GM19468 (cell line): ENCODE data around the gene KCNC3.

Experiments
- ATAC-seq: cut with Tn5 transposase; IDR thresholded peaks from one replicate; pipeline ENCODE4 v1.9.1; 2021; ENCODE audit warnings: mild to moderate bottlenecking, moderate library complexity, moderate number of reproducible peaks; ENCODE audit not compliant: unreplicated experiment; ENCODE audit errors: extremely low read depth

KCNC3 gene

DNA sequence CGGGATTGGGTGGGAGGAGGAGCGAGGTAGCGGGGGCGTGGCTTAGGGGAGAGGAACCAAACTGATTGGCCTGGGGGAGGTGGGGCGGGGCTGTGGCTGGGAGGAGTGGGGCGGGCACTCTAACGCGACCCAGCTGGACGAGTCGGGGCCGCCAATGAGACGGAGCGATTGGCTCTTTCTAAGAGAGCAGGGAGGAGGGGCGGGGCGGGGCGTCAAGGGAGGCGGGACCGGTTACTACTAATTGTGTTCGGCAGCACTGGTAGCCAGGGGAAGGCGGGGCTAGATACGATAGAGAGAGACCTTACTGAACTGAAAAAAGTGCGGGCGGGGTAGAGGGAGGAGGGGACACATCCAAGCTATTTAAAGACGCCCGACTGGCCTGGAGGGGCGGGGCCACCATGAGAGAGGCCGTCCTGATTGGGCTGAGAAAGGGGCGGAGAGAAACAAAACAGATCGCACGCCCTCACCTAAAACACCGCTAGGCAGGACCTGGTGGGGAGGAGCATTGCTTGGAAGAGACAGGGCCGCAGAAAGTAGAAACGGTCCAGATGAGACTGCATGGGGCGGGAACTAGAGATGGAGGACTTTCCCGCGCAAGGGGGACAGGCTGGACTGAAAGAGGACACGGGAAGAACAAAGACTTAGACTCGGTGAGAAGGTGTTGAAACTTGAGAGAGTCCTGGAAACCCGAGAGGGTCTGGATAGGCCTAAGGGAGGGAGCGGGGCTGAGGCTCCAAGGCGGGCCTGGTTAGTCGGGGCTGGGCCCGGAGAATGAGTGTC lies at the start of gene KCNC3:
KCNC3 (minus strand) TSS at position 232 of the 780 bp plus-strand sequence. CDS start 295 bp downstream, outside the sequence.
- no peak for ATAC-seq

DNA sequence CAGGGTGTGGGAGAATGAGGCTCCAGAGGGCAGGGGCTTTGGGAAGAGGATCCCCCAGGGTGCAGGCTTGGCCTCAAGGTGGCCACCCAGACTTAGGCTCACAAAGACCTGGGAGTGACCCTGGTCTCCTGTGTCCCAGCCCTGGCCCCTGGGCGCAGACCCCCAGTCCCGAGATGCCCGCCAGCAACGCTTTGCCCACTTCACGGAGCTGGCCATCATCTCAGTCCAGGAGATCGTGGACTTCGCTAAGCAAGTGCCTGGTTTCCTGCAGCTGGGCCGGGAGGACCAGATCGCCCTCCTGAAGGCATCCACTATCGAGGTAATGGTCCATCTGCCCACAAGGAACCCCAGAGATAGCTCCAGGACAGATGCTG lies 49.7 kb upstream of the KCNC3 start:
- no peak for ATAC-seq

DNA sequence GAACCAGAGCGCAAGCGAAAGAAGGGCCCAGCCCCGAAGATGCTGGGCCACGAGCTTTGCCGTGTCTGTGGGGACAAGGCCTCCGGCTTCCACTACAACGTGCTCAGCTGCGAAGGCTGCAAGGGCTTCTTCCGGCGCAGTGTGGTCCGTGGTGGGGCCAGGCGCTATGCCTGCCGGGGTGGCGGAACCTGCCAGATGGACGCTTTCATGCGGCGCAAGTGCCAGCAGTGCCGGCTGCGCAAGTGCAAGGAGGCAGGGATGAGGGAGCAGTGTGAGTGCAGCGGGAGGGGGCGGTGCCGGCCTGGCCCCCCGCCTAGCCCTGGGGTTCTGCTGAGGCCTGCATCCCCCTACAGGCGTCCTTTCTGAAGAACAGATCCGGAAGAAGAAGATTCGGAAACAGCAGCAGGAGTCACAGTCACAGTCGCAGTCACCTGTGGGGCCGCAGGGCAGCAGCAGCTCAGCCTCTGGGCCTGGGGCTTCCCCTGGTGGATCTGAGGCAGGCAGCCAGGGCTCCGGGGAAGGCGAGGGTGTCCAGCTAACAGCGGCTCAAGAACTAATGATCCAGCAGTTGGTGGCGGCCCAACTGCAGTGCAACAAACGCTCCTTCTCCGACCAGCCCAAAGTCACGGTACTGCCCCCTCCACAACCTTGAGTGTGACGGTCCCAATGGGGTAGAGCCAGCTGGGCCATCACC lies 49.1 kb upstream of the KCNC3 start:
- ATAC-seq: no peak

DNA sequence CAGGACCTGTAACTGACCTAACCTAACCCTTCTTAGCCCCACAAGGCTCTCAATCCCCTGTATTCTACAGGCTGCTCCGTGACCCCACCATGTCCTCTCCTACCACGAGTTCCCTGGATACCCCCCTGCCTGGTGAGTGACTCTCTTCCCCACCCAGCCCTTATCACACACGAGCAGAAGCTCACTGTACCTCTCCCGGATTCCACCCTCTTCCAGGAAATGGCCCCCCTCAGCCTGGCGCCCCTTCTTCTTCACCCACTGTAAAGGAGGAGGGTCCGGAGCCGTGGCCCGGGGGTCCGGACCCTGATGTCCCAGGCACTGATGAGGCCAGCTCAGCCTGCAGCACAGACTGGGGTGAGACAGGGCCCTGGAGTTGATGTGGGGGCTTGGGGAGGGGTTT lies 48.3 kb upstream of the KCNC3 start:
- no peak for ATAC-seq

GRCh38 chr19:50377051-50377461 lies 47.9 kb upstream of the KCNC3 start:
- ATAC-seq: no peak

GRCh38 chr19:50376166-50377050 lies 47.2 kb upstream of the KCNC3 start, which contains the start of gene NR1H2:
NR1H2 (plus strand) TSS chr19:50376457; CDS start chr19:50377606, 1,149 bp downstream.
- ATAC-seq: peak; percentile 73

DNA sequence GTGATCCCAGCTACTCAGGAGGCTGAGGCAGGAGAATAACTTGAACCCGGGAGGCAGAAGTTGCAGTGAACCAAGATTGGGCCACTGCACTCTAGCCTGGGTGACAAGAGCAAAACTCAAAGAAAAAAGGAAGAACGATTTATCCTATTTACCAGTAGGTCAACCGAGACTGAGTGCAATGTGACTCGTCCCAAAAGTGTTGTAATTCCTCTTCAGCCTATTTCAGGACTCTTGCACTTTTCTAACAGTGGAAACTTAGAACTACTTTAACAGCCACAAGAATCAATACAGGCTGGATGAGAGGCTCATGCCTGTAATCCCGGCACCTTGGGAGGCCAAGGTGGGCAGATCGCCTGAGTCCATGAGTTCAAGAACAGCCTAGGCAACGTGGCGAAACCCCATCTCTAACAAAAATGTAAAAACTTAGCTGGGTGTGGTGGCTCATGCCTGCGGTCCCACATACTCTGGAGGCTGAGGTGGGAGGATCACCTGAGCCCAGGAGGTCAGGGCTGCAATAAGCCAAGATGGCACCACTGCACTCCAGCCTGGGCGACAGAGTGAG lies 42.8 kb upstream of the KCNC3 start:
- no peak for ATAC-seq

DNA sequence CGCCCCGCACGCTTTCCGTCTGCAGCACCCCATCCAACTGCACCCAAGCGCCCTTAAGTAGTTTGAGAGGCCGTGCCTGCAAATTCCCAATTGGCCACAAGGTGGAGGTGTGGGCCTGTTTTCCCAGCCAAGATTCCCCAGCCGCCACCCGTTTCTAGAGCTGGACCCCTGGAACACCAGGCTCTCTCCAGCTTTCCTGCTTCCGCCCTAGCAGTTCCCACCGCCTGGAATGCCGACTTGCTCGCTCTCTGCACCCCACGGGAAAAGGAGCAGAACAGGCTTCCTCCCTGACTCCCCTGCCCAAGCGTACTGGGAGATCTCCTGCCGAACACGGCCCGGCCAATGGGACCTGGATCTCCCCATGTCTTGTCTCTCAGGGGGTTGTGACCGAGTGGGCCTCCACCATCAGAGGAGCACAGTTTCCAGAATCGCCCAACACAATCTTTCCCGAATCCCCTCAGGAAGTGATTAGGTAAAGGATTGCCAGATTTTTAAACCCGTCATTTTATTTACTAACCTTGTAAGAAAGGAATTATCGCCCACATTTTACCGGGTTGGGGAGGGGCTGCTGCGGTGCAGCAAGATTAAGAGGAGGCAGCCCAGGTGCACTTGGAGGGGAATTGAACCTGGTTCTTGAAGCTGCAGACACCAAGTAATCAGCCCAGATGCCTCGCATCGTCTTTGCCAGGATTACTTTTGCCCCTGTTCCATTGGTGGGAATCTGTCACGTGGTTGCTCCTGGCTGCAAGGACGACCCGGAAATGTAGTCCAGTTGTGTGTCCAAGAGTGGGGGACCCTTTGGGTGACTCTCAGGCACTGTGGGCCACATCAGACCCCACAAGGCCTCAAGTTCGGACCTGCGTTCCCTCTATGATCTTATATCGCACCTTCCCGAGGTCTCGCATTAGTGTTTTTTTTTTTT lies 39.7 kb upstream of the KCNC3 start:
- ATAC-seq: no peak

- no peak for ATAC-seq
Observed at GRCh38 chr19:50365434-50366306, 36.5 kb upstream of the KCNC3 start, which contains the start of gene NAPSA. NAPSA (minus strand) TSS chr19:50365639; CDS start chr19:50365621, 18 bp downstream.

GRCh38 chr19:50362656-50363424 lies 33.7 kb upstream of the KCNC3 start:
- no peak for ATAC-seq

GRCh38 chr19:50362030-50362412 lies 32.8 kb upstream of the KCNC3 start:
- no peak for ATAC-seq

GRCh38 chr19:50361290-50362029 lies 32.3 kb upstream of the KCNC3 start:
- ATAC-seq: no peak

- no peak for ATAC-seq
Observed at GRCh38 chr19:50359328-50359818, 30.2 kb upstream of the KCNC3 start.

- ATAC-seq: no peak
Observed at GRCh38 chr19:50358483-50359327, 29.5 kb upstream of the KCNC3 start.

- ATAC-seq: no peak
Observed at GRCh38 chr19:50357178-50358100, 28.3 kb upstream of the KCNC3 start.
